ENCODE measurements around the gene STRIT1.
"Not testable (repeated sequence)": the region's sequence is repeated elsewhere in the genome, so short reads cannot be mapped to it uniquely, and the experiment has no call there.

Gene STRIT1

DNA sequence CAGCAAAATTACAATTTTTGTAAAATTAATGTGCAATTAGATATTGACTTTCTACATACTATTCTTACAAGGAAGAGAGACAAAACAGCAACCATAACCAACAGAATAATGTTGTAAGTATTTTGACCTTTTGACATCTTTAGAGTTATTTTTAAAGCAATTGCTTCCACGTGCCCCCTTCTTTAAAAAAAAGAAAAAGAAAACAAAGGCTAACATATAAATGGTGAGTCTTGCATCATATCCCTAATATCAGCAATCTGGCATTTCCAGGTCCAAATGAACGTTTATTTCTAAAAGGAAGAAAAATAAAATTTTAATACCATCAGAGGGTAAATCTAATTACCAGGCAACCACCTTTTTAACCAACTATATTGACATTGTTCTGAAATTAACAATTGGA lies 19.3 kb upstream of the STRIT1 start:
- DNase-seq: no peak

DNA sequence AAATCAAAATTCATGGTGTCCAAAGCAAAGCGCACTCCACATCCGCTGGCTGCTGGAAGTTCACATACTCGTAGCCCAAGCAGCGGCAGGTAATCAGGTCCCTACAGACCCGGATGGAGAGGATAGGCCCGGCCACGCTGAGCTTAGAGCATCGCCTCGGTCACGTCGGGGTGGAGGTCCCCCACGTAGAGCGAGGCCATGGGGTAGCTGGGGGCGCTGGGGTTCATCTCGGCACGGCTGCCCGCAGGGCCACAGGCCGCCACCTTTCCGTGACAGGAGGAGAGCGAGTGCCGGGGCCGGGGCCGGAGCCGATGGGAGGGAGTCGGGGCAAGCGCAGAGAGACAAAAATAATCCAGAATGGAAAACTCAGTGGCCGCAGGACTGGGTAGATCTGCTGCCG lies 16.1 kb upstream of the STRIT1 start:
- no peak for DNase-seq

GRCh38 chr3:155308831-155309230 lies 15.3 kb upstream of the STRIT1 start:
- DNase-seq: no peak

DNA sequence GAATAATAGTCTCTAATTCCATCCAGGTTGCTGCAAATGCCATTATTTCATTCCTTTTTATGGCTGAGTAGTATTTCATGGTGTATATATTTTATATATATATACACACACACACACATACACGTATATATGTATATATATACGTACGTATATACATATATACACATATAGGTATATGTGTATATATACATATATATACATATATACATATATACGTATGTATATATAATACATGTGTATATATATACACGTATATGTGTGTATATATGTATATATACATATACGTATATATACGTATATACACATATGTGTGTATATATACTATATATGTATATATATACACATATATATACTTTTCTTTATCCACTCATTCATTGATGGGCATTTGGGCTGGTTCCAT lies 13.7 kb upstream of the STRIT1 start:
- no peak for DNase-seq

DNA sequence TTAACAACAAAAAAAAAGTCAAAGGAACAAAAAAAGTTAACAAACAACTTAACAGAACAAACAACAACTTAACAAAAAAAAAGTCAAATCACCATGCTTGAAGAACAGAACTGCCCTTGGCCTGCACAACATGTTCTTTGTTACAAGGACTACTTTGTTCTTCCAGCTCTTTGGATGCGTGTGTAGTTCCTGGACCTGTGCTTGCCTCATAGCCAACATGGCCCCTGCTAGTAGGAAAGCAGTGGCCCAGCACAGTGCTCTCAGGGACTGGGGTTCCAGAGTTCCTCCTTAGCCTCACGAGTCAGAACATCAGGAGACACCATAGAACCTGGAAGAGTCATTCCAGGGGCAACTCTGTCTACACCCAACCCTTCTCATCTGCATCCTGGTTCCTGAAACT lies 10.9 kb upstream of the STRIT1 start:
- DNase-seq: no peak

GRCh38 chr3:155303540-155304097 lies 10.1 kb upstream of the STRIT1 start:
- no peak for DNase-seq

GRCh38 chr3:155302891-155303290 lies 9.4 kb upstream of the STRIT1 start:
- DNase-seq: no peak

- no peak for DNase-seq
Observed at GRCh38 chr3:155302481-155302880, 9.0 kb upstream of the STRIT1 start.

DNA sequence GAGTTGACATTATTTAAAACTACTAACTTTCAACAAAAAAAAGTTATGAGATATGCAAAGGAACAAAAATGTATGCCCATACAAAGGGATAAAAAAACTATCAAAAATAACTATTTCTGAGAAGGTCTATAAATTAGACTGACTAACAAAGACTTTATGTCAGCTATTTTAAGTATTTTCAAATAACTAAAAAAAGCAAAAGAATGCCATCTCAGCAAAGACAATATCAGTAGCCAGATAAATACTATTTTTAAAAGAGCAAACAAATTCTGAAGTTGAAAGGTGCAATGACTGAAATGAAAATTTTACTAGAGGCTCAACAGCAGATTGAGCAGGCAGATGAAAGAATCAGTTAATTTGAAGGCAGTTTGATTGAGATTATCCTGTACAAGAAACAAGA lies 3.6 kb upstream of the STRIT1 start:
- DNase-seq: no peak

DNA sequence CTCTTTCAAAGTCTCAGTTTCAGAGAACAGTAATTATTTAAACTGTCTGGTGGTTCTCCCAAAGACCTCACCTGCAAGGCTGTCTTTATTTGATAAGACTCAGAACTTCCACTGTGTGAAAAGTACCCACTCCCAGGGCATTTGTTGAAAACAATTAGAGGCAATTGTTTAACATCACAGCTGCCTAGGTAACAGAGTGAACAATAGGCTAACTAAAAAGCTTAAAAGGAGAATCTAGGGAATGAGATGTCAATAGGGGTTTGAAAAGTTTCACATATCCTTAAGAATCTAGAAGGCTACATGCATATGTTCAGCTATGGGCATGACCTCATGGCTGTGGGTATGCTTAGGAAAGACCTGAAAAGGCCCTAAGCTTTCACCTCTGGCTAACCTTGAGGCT lies 2.9 kb upstream of the STRIT1 start:
- no peak for DNase-seq

DNA sequence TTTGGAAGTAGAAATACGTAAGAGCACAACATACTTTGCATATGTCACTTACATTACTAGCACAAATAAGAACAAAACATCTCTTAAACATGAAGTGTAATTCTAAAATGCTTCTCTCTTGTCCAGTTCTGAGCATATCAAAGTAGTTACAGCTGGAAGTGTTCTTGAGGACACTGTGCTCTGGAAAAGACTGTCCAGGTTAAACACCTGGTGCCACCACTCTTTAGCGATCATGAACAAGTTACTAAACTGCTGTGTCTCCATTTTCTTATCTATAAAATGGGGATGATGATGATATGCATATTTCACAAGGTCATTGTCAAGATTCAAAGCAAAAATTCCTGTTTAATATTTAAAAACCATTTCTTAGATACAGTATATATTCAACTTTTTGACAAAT lies 790 bp downstream of the STRIT1 start:
- no peak for DNase-seq

GRCh38 chr3:155292133-155292532 lies 1.4 kb downstream of the STRIT1 start:
- no peak for DNase-seq

DNA sequence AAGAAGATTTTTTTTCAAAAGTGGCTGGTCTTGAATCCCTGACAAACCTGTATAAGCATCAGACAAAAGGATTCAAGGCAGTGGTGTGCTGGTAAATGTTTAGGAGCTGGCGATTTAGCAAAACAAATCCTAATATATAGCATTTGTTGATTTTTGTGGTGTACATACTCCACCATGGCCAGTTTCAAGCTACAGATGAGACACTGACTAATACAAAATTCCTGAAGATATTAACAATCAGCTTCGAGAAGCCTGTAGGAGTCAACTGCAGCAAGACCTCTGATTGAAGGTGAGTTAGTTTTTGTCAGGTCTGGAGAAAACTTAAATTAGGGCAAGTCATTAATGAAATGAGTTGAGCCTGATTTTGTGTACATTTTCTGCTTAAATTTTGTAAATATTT lies 6.7 kb downstream of the STRIT1 start:
- no peak for DNase-seq

DNA sequence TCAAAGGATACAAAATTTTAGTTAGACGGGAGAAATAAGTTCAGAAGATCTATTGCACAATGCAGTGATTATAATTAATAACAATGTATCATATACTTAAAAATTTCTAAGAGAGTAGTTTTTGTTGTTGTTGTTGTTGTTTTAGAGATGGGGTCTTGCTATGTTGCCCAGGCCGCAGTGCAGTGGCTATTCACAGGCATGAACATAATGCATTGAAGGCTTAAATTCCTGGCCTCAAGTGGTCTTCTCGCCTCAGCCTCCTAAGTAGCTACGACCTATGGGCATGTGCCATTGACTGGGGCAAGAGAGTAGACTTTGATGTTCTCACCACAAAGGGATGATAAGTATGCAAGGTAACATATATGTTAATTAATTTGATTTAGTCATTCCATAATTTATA lies 7.5 kb downstream of the STRIT1 start:
- DNase-seq: no peak

- DNase-seq: no peak
Observed at GRCh38 chr3:155283092-155284056, 10.1 kb downstream of the STRIT1 start.

DNA sequence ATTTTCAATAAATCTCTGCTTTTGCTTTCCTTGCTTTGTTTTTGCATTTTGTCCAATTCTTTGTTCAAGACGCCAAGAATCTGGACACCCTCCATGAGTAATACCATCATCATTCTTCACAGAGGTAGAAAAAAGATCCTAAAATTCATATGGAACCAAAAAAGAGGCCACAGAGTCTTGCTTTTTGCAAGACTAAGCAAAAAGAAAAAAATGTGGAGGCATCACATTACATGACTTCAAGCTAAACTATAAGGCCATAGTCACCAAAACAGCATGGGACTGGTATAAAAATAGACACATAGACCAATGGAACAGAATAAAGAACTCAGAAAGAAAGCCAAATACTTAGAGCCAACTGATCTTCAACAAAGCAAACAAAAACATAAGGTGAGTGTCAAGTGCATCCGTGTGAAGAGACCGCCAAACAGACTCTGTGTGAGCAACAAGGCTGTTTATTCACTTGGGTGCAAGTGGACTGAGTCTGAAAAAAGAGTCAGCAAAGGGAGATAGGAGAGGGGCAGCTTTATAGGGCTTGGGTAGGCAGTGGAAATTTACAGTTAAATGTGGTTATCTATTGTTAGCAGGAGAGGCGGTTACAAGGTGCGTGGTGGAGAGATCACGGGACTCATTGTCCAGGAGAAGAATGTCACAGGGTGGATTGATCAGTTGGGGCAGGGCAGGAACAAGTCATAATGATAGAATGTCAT lies 10.9 kb downstream of the STRIT1 start:
- DNase-seq: no peak

GRCh38 chr3:155281912-155282311 lies 11.6 kb downstream of the STRIT1 start:
- DNase-seq: no peak

GRCh38 chr3:155276089-155276488 lies 17.4 kb downstream of the STRIT1 start:
- DNase-seq: not testable (repeated sequence)

DNA sequence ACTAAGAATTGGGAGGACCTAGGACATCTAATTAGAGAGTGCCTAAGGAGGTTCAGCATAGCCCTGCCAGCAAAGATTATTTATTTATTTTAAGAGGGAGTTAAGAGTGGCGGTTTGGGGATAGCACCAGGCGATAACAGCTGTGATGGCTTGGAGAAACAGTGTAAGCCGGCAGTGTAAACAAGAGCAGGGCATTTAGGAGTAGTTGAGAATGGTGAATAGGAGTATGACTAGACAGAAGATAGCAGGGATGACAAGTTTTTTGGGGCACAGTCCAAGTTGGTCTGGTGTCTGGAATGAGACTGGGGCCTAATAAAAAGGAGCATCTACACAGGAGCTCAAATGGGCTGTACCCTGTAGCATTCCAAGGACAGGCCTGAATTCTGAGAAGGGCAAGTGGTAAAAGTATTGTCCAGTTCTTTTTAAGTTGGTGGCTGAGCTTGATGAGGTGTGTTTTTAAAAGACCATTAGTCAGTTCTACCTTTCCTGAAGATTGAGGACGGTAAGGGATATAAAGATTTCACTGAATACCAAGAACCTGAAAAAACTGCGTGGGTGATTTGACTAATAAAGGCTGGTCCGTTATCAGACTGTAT lies 18.2 kb downstream of the STRIT1 start:
- DNase-seq: not testable (repeated sequence)

DNA sequence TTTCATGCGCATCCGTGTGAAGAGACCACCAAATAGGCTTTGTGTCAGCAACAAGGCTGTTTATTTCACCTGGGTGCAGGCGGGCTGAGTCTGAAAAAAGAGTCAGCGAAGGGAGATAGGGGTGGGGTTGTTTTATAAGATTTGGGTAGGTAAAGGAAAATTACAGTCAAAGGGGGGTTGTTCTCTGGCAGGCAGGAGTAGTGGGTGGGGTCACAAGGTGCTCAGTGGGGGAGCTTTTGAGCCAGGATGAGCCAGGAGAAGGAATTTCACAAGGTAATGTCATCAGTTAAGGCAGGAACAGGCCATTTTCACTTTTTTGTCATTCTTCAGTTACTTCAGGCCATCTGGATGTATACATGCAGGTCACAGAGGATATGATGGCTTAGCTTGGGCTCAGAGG lies 19.0 kb downstream of the STRIT1 start:
- DNase-seq: not testable (repeated sequence)

GRCh38 chr3:155271343-155271613 lies 22.2 kb downstream of the STRIT1 start:
- DNase-seq: no peak

- DNase-seq: no peak
Observed at GRCh38 chr3:155270485-155271342, 22.8 kb downstream of the STRIT1 start.

DNA sequence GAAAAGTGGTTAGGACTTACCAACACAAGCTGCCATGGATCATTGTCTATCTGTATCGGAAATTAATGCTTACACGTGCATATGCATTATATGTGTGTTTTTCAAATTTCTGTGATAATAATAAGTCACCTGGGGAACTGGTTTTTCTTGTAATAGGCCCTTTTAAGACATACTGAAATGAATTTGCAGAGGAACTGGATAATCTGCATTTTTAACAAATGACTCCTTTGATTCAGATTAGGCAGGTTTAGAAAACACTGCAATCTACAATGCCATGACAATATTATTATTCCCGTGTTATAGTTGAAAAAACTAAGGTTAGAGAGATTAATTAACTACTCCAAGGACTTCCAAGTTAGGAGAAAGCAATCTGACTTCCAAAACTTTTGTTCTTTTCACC lies 23.4 kb downstream of the STRIT1 start:
- no peak for DNase-seq
